HG03354 (cell line): ENCODE results near the gene OTUD5.

Experiments used
- ATAC-seq: cut with Tn5 transposase; IDR thresholded peaks from one replicate; pipeline ENCODE4 v1.9.1; 2021; ENCODE audit warnings: mild to moderate bottlenecking; ENCODE audit not compliant: unreplicated experiment, poor library complexity, severe bottlenecking

Gene OTUD5

GRCh38 chrX:48939524-48940228 lies 17.7 kb downstream of the OTUD5 start:
- ATAC-seq = no peak

GRCh38 chrX:48938721-48939425 lies 18.5 kb downstream of the OTUD5 start:
- ATAC-seq = peak; percentile 62

DNA sequence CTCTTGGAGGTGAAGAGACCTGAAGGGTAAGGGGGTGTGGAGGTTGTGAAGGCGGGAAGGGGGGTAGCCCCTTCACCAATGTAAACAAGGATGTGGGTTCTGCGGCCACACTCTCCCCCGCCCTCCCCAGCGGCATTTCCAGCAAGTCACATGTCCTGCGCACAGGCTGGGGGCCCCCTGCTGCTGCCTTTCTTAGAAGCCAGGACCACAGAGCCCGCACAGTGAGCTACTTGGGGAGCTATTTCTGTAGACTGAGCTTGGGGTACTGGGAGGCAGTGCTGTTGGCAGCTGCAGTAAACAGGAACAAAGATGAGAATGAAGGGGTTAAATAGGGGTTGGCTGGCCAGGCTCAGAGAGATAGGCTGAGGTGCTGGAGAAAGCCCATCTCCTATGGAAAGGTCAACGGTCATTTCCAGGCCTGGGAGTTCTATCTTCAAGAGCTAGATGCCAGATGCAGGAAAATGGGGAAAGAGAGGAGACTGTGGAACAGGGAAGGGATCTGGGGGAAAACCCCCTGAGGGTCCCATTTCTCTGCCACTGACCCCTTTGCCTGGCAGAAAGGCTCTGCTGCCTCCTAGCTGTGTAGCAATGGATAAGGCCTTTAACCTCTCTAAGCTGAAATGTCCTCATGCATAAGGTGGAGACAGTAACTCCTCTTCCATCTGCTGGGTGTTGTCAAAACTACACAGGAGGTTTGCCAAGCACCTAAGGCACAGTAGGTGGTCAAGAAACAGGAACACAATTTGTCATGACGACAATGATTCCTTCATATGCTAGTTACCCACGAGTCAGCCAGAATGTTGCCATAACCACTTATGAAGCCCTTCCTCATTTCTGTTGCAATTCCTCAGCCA lies 20.1 kb downstream of the OTUD5 start:
- peak; percentile 70 for ATAC-seq

- no peak for ATAC-seq
These were observed 20.9 kb downstream of the OTUD5 start for GRCh38 chrX:48936429-48937053.

GRCh38 chrX:48935301-48935670 lies 22.1 kb downstream of the OTUD5 start:
- ATAC-seq = no peak

DNA sequence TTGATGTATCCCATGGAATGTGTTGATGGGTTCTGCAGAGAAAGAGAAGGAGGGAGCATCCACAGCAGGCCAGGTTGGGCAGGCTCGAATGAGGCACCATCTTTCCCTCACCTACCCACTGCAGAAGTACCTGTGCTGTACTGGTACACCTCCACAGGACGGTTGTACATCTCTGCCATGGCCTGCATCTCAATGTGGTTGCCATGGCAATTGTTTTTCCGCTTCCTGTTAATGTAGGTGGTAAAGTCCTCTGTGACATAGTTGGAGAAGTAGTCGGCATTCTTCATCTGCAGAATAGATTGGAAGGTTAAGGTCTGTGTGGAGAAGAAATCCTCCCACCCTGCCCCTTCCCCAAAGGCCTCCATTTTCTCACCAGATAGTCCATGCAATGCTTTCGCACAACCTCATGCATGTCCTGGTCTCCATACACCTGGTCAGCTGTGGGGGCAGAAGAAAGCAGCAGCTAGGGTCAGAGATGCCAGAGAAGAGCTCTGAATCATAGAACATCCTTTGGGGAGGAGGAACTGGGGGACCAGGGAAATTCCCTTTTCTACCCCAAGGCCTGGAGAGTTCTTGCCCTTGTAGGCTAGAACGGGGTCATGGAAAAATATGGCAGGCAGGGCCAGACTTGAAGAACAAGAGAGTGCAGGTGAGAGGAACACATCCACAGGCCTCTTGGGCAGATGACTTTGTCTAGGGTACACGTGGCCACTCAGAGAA lies 22.7 kb downstream of the OTUD5 start:
- ATAC-seq = no peak

DNA sequence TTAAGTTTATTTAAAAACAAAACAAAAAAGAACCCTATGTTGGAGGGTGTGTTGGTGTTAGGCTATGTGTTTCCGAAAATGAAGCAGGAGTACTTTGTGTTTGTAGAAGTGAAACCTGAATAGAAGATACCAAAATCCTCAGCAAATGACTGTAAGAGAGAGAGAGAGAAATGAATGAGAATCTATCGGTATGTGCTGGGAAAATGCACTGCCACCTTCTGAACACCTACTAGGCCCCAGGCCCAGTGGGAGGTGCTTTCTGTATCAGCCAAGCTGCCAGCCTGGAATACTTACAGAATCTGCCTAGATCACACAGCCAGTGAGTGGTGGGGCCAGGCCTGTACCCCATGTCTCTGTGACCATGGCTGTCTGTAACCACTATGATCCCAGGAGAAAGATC lies 23.6 kb downstream of the OTUD5 start:
- ATAC-seq = no peak

DNA sequence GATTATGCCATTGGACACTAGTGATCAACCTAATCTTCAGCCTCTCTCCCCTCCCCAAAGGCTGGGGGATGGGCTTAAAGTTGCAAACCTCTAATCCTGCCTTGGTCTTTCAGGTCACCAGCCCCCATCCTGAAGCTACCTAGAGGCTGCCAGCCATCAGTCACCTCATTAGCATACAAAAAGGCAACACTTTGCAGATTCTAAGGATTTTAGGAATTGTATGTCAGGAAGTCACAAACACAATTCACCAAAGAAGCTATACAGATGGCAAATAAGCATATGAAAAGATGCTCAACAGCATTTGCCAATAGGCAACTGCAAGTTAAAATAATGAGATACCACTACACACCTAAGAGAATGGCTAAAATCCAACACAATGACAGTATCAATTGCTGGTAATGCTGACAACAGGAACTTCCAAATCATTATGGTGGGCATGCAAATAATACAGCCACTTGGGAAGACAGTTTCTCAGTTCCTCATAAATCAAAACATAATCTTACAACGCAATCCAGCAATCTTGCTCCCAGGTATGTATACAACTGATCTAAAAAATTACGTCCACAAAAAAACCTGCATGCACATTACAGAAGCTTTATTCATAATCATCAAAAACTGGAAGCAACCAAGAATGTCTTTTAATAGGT lies 29.5 kb downstream of the OTUD5 start:
- ATAC-seq = no peak

GRCh38 chrX:48927123-48927522 lies 30.3 kb downstream of the OTUD5 start:
- no peak for ATAC-seq

DNA sequence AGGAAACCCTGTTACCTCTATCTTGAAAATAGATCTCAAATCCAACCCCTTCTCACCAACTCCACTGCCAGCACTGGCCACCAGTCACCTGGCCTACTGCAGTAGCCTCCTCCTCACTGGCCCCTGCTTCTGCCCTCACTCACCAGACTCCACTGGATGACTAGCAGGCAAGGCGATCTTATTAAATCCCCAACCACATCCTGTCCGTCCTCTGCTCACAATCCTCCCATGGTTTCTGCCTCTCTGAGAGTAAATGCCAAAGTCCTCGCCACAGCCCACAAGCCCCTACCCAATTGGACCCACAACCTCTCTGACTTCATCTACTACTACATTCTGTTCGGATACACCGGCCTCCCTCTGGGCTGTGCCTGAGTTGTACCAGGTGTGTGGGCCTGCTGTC lies 33.1 kb downstream of the OTUD5 start:
- no peak for ATAC-seq

DNA sequence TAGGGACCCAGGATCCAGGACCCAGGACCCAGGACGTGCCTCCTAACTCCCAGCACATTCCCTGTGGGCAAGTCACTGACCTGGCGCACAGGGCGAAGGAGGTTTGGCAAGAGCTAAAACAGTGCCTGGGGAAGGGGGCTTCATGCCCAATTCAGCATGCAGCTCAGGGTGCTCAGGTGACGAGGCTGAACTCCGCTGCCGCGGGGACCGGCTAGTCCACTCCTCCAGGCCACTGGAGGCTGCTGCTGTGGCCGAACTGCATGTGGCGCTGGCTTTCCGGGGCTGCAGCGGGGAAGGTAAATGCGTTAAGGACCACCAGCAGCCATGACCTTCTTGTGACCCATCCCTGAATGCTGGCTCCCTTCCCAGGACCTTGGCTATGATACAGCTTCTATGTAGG lies 33.6 kb downstream of the OTUD5 start:
- no peak for ATAC-seq

DNA sequence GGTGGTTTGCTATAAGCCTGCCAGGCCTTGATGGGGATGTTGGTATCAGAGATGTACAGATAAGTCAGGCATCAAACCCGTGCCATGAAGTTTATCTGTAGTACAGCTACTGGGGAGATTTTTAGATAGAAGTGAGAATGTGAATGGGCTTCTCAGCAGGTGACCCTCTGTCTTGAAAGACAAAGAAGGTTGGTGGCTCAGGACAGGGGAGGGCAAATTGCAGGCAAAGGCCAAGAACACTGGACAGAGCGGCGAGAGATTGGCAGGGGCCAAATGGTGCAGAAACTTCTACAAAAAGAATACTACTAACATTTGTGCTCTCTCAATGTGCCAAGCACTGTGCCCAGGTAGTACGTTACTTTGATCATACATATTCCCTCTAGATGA lies 36.7 kb downstream of the OTUD5 start:
- no peak for ATAC-seq

- ATAC-seq = no peak
These were observed 37.3 kb downstream of the OTUD5 start for GRCh38 chrX:48919947-48920717.

- peak; percentile 26 for ATAC-seq
These were observed 38.0 kb downstream of the OTUD5 start for GRCh38 chrX:48919360-48919841.

GRCh38 chrX:48918643-48919340 lies 38.6 kb downstream of the OTUD5 start, which contains the start of gene PIM2:
Gene PIM2 (minus strand): TSS chrX:48919024. CDS start chrX:48918834, 190 bp downstream.
- peak; percentile 70 for ATAC-seq

GRCh38 chrX:48918301-48918642 lies 39.1 kb downstream of the OTUD5 start:
- ATAC-seq = no peak

GRCh38 chrX:48917139-48918001 lies 40.0 kb downstream of the OTUD5 start:
- ATAC-seq = peak; percentile 53
